ENCODE results near the gene HOXA7. TPM values are rescaled to one million over a fixed set of nuclear protein-coding genes. Genes with fewer than 3 reads are reported as not detected.

The HOXA7 gene
- total and polyA plus RNA-seq, 2 experiments from 2014 or later = 0.24 TPM; not detected in 1

DNA sequence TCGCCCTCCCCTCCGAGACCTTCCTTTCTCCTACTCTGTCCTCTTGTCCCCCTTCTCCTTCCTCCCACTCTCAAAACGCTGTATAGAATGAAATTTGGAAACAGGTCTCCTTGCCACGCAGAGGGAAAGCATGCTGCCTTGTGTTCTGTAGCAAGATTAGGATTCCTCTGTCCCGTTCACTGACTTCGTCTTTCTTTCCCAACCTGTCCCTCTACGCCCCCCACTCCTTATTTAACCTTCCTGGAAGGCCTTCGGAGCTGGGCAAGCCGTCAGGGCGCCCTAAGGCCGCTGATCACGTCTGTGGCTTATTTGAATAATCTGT, 7.5 kb upstream of the HOXA7 start:
- Histone ChIP-seq H3K27ac (ENCODE audit: low read depth) (no peak overlapping the region), H4K20me1 (replicated peaks; ENCODE audit: insufficient read depth) (peaks cover 49% of the 10 kb centered on the region), H3F3A (replicated peaks; ENCODE audit: low read depth) (peaks cover 34% of the 10 kb centered on the region), H3K36me3 (ENCODE audit: insufficient read depth) (no peaks in the 10 kb centered on the region; the same call in 1 of the 2 replicates), H3K79me2 (replicated peaks; ENCODE audit: insufficient read depth) (no peaks in the 10 kb centered on the region), H2AFZ (peak overlapping the region; percentile 85; the same call in 1 of the 2 replicates), H3K4me2 (peak overlapping the region; percentile 65; the same call in 1 of the 2 replicates), H3K9me2 (ENCODE audit: insufficient read depth) (no peaks in the 10 kb centered on the region), H3K4me3 (peak overlapping the region; percentile 43; the same call in 1 of the 2 replicates), H3K4me1 (ENCODE audit: insufficient read depth) (no peaks in the 10 kb centered on the region), H3K27me3 (ENCODE audit: insufficient read depth) (peaks cover 100% of the 10 kb centered on the region)
- H3K4me3 Mint-ChIP-seq = no peak overlapping the region; the same call in 2 of the 3 replicates
- H3K9me3 Mint-ChIP-seq = peaks cover 8% of the 10 kb centered on the region; the same call in 2 of the 3 replicates
- peaks cover 13% of the 10 kb centered on the region for H3K4me1 Mint-ChIP-seq
- peaks cover 99% of the 10 kb centered on the region for H3K27me3 Mint-ChIP-seq (ENCODE audit: insufficient read depth, low read depth, poor library complexity)
- DNase-seq (ENCODE audit: low spot score) (no peak), ATAC-seq (no peak)
- no peaks in the 10 kb centered on the region; the same call in 2 of the 3 replicates for H3K36me3 Mint-ChIP-seq (ENCODE audit: low read depth)
- TF ChIP-seq EZH2 (IDR thresholded peaks at IDR 0.05; ENCODE audit: low read depth, unreplicated experiment) = peak; percentile 84
- TF ChIP-seq NANOG (IDR thresholded peaks at IDR 0.05; ENCODE audit: borderline replicate concordance) = no peak
- no peak for TF ChIP-seq EZH2phosphoT487 (IDR thresholded peaks at IDR 0.05; ENCODE audit: unreplicated experiment)
- TF ChIP-seq, protein P1, sequence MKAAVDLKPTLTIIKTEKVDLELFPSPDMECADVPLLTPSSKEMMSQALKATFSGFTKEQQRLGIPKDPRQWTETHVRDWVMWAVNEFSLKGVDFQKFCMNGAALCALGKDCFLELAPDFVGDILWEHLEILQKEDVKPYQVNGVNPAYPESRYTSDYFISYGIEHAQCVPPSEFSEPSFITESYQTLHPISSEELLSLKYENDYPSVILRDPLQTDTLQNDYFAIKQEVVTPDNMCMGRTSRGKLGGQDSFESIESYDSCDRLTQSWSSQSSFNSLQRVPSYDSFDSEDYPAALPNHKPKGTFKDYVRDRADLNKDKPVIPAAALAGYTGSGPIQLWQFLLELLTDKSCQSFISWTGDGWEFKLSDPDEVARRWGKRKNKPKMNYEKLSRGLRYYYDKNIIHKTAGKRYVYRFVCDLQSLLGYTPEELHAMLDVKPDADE (IDR thresholded peaks at IDR 0.05) = no peak
- TF ChIP-seq, protein P2, sequence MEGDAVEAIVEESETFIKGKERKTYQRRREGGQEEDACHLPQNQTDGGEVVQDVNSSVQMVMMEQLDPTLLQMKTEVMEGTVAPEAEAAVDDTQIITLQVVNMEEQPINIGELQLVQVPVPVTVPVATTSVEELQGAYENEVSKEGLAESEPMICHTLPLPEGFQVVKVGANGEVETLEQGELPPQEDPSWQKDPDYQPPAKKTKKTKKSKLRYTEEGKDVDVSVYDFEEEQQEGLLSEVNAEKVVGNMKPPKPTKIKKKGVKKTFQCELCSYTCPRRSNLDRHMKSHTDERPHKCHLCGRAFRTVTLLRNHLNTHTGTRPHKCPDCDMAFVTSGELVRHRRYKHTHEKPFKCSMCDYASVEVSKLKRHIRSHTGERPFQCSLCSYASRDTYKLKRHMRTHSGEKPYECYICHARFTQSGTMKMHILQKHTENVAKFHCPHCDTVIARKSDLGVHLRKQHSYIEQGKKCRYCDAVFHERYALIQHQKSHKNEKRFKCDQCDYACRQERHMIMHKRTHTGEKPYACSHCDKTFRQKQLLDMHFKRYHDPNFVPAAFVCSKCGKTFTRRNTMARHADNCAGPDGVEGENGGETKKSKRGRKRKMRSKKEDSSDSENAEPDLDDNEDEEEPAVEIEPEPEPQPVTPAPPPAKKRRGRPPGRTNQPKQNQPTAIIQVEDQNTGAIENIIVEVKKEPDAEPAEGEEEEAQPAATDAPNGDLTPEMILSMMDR (conservative IDR thresholded peaks at IDR 0.05; ENCODE audit: low read depth in 2 of 2) = no peak
- no peak for TF ChIP-seq ZNF331 (CRISPR knock-in tag; IDR thresholded peaks at IDR 0.05; ENCODE audit: low read depth)
- no peak for TF ChIP-seq POLR2AphosphoS5 (IDR thresholded peaks at IDR 0.05; ENCODE audit: low read depth)
- no peak overlapping the region for H3K27ac Mint-ChIP-seq

DNA sequence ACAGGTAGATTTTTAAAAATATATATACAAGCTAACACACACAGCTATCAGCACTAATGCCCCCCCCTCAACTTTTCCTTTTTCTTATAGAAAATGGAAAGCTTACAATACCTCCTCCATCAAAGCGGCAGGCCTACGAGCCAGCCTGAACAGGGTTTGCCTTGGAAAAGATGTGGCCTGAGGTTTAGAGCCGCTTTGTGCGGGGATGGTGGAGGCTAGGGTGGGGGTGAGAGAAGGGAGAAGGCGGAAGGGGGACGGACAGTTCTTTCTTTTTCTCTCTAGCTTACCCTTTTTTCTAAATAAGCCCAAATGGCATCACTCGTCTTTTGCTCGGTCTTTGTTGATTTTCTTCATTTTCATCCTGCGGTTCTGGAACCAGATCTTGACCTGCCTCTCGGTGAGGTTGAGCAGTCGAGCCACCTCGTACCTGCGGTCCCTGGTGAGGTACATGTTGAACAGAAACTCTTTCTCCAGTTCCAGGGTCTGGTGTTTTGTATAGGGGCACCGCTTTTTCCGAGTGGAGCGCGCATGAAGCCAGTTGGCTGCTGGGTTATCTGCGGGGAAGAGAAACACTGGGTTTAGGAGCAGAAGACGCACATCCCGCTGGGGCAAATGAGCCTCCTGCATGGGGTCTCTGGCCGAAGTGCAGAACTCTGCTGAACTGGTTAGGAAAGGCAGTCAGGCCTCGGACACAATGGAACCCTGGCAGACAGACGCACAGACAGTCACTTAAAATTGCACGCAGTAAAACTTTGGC, 7.0 kb upstream of the HOXA7 start:
- no peak overlapping the region for H3K27ac Mint-ChIP-seq
- no peak overlapping the region for H3K4me3 Mint-ChIP-seq
- no peak overlapping the region for H3K27ac ChIP-seq (ENCODE audit: low read depth)
- DNase-seq (ENCODE audit: low spot score) = no peak
- peaks cover 31% of the 10 kb centered on the region for H3F3A ChIP-seq (replicated peaks; ENCODE audit: low read depth)
- H3K4me3 ChIP-seq = no peak overlapping the region
- no peaks in the 10 kb centered on the region; the same call in 2 of the 3 replicates for H3K36me3 Mint-ChIP-seq (ENCODE audit: low read depth)
- H3K9me2 ChIP-seq (ENCODE audit: insufficient read depth) = no peaks in the 10 kb centered on the region
- H3K27me3 ChIP-seq (ENCODE audit: insufficient read depth) = peaks cover 100% of the 10 kb centered on the region
- H3K79me2 ChIP-seq (replicated peaks; ENCODE audit: insufficient read depth) = no peaks in the 10 kb centered on the region
- TF ChIP-seq POLR2AphosphoS5 (IDR thresholded peaks at IDR 0.05; ENCODE audit: low read depth) (no peak), NANOG (IDR thresholded peaks at IDR 0.05; ENCODE audit: borderline replicate concordance) (no peak), EZH2 (IDR thresholded peaks at IDR 0.05; ENCODE audit: low read depth, unreplicated experiment) (peak; percentile 87), EZH2phosphoT487 (IDR thresholded peaks at IDR 0.05; ENCODE audit: unreplicated experiment) (peak; percentile 55)
- H3K4me1 ChIP-seq (ENCODE audit: insufficient read depth) = no peaks in the 10 kb centered on the region
- H4K20me1 ChIP-seq (replicated peaks; ENCODE audit: insufficient read depth) = peaks cover 50% of the 10 kb centered on the region
- H2AFZ ChIP-seq = no peak overlapping the region
- peaks cover 8% of the 10 kb centered on the region; the same call in 2 of the 3 replicates for H3K9me3 Mint-ChIP-seq
- no peak for ATAC-seq
- H3K4me1 Mint-ChIP-seq = peaks cover 7% of the 10 kb centered on the region
- no peak overlapping the region for H3K4me2 ChIP-seq
- peaks cover 99% of the 10 kb centered on the region for H3K27me3 Mint-ChIP-seq (ENCODE audit: insufficient read depth, low read depth, poor library complexity)
- H3K36me3 ChIP-seq (ENCODE audit: insufficient read depth) = no peaks in the 10 kb centered on the region; the same call in 1 of the 2 replicates

Data from GM23338 (cell line).